ENCODE measurements around the gene IL20RB. TPM values are rescaled to one million over a fixed set of nuclear protein-coding genes. Genes with fewer than 3 reads are reported as not detected.

Gene IL20RB
- total and polyA plus RNA-seq, 9 donors: 0.35 to 1.7 (median 0.60) TPM

DNA sequence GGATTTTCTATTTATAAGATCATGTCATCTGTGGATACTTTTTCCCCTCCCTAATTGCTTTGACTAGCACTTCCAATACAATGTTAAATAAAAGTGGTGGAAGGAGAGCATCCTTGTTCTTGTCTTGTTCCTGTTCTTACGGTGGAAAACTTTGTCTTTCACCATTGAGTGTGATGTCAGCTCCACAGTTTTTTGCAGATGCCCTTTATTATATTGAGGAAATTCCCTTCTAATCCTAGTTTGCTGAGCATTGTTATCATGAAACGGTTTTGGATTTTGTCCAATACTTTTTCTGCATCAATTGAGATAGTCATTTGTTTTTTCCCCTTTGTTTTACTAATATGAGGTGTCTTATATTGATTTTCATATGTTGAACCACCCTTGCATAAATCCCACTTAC lies 19.9 kb upstream of the IL20RB start:
- intact Hi-C loops (cut with DNase I): no loop called here
- no peaks in the 10 kb centered on the region for H3K27me3 ChIP-seq
- WGBS, 3 donors: 69 to 71% (median 70%) methylated on average over 2 of the region's 2 CpGs
- no peaks in the 10 kb centered on the region for H3K36me3 ChIP-seq
- no peaks in the 10 kb centered on the region for H3K9me3 ChIP-seq
- no peak overlapping the region for H3K4me3 ChIP-seq
- H3K4me1 ChIP-seq (ENCODE audit: insufficient read depth): peaks cover under 1% of the 10 kb centered on the region
- DNase-seq: no peak
- TF ChIP-seq EP300 (IDR thresholded peaks at IDR 0.05): no peak
- TF ChIP-seq POLR2A (IDR thresholded peaks at IDR 0.05): no peak
- TF ChIP-seq, protein P1, sequence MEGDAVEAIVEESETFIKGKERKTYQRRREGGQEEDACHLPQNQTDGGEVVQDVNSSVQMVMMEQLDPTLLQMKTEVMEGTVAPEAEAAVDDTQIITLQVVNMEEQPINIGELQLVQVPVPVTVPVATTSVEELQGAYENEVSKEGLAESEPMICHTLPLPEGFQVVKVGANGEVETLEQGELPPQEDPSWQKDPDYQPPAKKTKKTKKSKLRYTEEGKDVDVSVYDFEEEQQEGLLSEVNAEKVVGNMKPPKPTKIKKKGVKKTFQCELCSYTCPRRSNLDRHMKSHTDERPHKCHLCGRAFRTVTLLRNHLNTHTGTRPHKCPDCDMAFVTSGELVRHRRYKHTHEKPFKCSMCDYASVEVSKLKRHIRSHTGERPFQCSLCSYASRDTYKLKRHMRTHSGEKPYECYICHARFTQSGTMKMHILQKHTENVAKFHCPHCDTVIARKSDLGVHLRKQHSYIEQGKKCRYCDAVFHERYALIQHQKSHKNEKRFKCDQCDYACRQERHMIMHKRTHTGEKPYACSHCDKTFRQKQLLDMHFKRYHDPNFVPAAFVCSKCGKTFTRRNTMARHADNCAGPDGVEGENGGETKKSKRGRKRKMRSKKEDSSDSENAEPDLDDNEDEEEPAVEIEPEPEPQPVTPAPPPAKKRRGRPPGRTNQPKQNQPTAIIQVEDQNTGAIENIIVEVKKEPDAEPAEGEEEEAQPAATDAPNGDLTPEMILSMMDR (IDR thresholded peaks at IDR 0.05): no peak
- no peak overlapping the region for H3K27ac ChIP-seq

DNA sequence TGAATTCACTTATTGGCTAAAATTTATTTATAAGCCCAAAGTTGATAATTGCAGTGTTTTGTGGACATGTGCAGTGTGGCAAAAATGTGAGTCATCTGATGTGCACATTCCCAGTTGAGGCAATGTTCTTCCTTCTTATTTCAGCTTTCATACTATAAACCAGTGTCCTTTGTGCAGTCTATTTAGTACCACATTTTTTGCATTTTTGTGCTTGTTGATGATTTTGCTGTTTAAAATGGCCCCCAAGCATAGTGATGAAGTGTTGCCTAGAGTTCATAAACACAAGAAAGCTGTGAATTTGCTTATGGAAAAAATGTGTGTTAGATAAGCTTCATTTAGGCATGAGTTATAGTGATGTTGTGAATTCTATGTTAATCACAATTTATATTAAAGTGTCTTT lies 19.4 kb upstream of the IL20RB start:
- no peak overlapping the region for H3K27ac ChIP-seq
- H3K27me3 ChIP-seq: no peaks in the 10 kb centered on the region
- H3K9me3 ChIP-seq: no peaks in the 10 kb centered on the region
- DNase-seq: no peak
- intact Hi-C loops (cut with DNase I): no loop called here
- TF ChIP-seq POLR2A (IDR thresholded peaks at IDR 0.05) (no peak), EP300 (IDR thresholded peaks at IDR 0.05) (no peak)
- TF ChIP-seq, protein P1 (IDR thresholded peaks at IDR 0.05): no peak
- peaks cover 1% of the 10 kb centered on the region for H3K4me1 ChIP-seq (ENCODE audit: insufficient read depth)
- no peaks in the 10 kb centered on the region for H3K36me3 ChIP-seq
- no peak overlapping the region for H3K4me3 ChIP-seq

DNA sequence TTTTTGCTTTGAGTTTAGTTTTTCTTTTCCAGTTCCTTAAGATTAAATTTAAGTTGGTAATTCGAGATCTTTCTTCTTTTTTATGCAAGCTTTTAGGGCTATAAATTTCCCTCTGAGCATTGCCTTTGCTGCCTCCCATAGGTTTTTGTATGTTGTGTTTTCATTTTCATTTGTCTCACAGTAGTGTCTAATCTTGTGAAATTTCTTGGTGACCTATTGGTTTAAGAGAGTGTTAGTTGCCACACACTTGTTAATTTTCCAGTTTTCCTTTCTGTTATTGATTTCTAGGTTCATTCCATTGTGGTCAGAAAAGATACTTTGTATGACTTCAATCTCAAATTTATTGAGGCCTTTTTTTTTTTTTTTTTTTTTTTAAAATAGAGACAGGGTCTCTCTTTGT lies 18.3 kb upstream of the IL20RB start:
- H3K4me3 ChIP-seq: no peak overlapping the region
- no peaks in the 10 kb centered on the region for H3K9me3 ChIP-seq
- DNase-seq: no peak
- no peaks in the 10 kb centered on the region for H3K36me3 ChIP-seq
- WGBS, 3 donors: 85 to 96% (median 90%) methylated on average over 1 of the region's 1 CpG
- intact Hi-C loops (cut with DNase I): no loop called here
- no peak overlapping the region for H3K27ac ChIP-seq
- TF ChIP-seq EP300 (IDR thresholded peaks at IDR 0.05) (no peak), POLR2A (IDR thresholded peaks at IDR 0.05) (no peak)
- TF ChIP-seq, protein P1 (IDR thresholded peaks at IDR 0.05): no peak
- H3K27me3 ChIP-seq: no peaks in the 10 kb centered on the region
- H3K4me1 ChIP-seq (ENCODE audit: insufficient read depth): peaks cover 1% of the 10 kb centered on the region

DNA sequence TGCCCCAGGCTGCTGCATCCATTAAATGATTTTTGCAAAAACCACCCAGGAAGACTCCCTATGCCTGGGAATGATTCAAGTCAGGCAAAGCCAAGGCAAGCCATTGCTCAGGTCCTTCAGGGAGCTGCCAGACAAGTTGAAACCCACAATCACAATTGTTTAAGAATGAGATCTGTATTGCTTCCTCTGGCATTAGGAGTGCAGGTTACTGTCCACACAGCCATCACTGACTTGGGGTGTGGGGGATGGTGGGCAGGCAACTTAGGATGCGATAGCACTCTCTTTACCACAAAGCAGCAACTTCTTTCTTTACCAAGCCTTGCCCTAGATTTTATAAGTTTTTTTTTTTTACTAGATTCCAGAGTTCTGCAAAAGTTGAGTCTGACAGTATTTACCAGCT lies 15.0 kb upstream of the IL20RB start:
- H3K27ac ChIP-seq: no peak overlapping the region
- no peaks in the 10 kb centered on the region for H3K36me3 ChIP-seq
- no peak for DNase-seq
- TF ChIP-seq, protein P1 (IDR thresholded peaks at IDR 0.05): no peak
- TF ChIP-seq EP300 (IDR thresholded peaks at IDR 0.05) (no peak), POLR2A (IDR thresholded peaks at IDR 0.05) (no peak)
- H3K4me1 ChIP-seq (ENCODE audit: insufficient read depth): peaks cover 1% of the 10 kb centered on the region
- no peaks in the 10 kb centered on the region for H3K27me3 ChIP-seq
- no peaks in the 10 kb centered on the region for H3K9me3 ChIP-seq
- 94 to 100% (median 96%) methylated on average over 1 of the region's 1 CpG for WGBS, 3 donors
- intact Hi-C loops (cut with DNase I): no loop called here
- no peak overlapping the region for H3K4me3 ChIP-seq

DNA sequence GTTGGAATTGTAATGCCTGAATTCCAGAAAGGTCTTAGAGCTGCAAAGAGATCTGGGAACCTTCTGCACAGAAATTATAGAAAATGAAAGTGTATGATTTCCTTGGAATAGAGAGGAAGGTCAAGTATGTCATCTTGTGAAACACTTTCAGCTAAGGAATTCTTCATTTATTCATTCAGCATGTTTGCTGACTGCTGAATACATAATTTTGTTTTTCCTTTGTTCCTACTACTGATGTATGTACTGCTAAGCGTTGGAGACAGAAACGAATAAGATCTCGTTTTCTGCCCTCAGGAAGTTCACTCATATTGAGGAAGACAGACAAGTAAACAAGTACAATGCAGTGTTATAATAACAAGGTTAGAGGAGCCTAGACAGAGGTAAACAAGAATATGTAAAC lies 14.3 kb upstream of the IL20RB start:
- H3K4me1 ChIP-seq (ENCODE audit: insufficient read depth): peaks cover 1% of the 10 kb centered on the region
- no peak for TF ChIP-seq POLR2A (IDR thresholded peaks at IDR 0.05)
- TF ChIP-seq, protein P1 (IDR thresholded peaks at IDR 0.05): no peak
- no peak for TF ChIP-seq EP300 (IDR thresholded peaks at IDR 0.05)
- no peaks in the 10 kb centered on the region for H3K9me3 ChIP-seq
- no peak overlapping the region for H3K4me3 ChIP-seq
- WGBS, 3 donors: 71 to 79% (median 75%) methylated on average over 3 of the region's 3 CpGs
- no peak overlapping the region for H3K27ac ChIP-seq
- intact Hi-C loops (cut with DNase I): no loop called here
- no peaks in the 10 kb centered on the region for H3K36me3 ChIP-seq
- no peak for DNase-seq
- H3K27me3 ChIP-seq: no peaks in the 10 kb centered on the region
